ENCODE measurements around the gene MARCHF6.

GRCh38 chr5:10396552-10396951 is 43.1 kb downstream of the MARCHF6 start:
- no peak for TF ChIP-seq POLR2AphosphoS5 (IDR thresholded peaks at IDR 0.05; ENCODE audit: low read depth, low read length)
- TF ChIP-seq POLR2A (IDR thresholded peaks at IDR 0.05; ENCODE audit: low read depth, low read length): no peak
- no peak for TF ChIP-seq TAF1 (IDR thresholded peaks at IDR 0.05; ENCODE audit: low read depth, low read length)
- TF ChIP-seq POU2F2 (IDR thresholded peaks at IDR 0.05; ENCODE audit: low read depth, low read length): no peak
- TF ChIP-seq SPI1 (IDR thresholded peaks at IDR 0.05; ENCODE audit: low read depth, low read length): no peak

Data from GM12891 (cell line).